ENCODE results near the gene MATN4.
"Not testable (repeated sequence)": the region's sequence is repeated elsewhere in the genome, so short reads cannot be mapped to it uniquely, and the experiment has no call there.

MATN4 gene

GRCh38 chr20:45308117-45308778 is at the start of gene MATN4:
Gene MATN4 (minus strand): TSS chr20:45308299. CDS start chr20:45305582, 2,717 bp downstream.
- DNase-seq (ENCODE audit: extremely low read depth, low read depth): no peak
- H3K4me3 ChIP-seq (replicated peaks; ENCODE audit: low read depth, low read length): no peak within 1 kb of the TSS
- no peak for TF ChIP-seq CTCF (IDR thresholded peaks at IDR 0.05; ENCODE audit: low read depth, low read length, missing control alignments)

GRCh38 chr20:45355209-45356084 is 47.3 kb upstream of the MATN4 start:
- TF ChIP-seq CTCF (IDR thresholded peaks at IDR 0.05; ENCODE audit: low read depth, low read length, missing control alignments): no peak
- DNase-seq (ENCODE audit: extremely low read depth, low read depth): no peak
- H3K4me3 ChIP-seq (replicated peaks; ENCODE audit: low read depth, low read length): no peak overlapping the region

GRCh38 chr20:45354423-45355208 is 46.5 kb upstream of the MATN4 start:
- no peak overlapping the region for H3K4me3 ChIP-seq (replicated peaks; ENCODE audit: low read depth, low read length)
- no peak for TF ChIP-seq CTCF (IDR thresholded peaks at IDR 0.05; ENCODE audit: low read depth, low read length, missing control alignments)
- DNase-seq (ENCODE audit: extremely low read depth, low read depth): no peak

GRCh38 chr20:45353746-45354145 is 45.6 kb upstream of the MATN4 start:
- no peak for DNase-seq (ENCODE audit: extremely low read depth, low read depth)
- no peak for TF ChIP-seq CTCF (IDR thresholded peaks at IDR 0.05; ENCODE audit: low read depth, low read length, missing control alignments)
- H3K4me3 ChIP-seq (replicated peaks; ENCODE audit: low read depth, low read length): no peak overlapping the region

GRCh38 chr20:45352729-45353128 is 44.6 kb upstream of the MATN4 start:
- no peak for DNase-seq (ENCODE audit: extremely low read depth, low read depth)
- TF ChIP-seq CTCF (IDR thresholded peaks at IDR 0.05; ENCODE audit: low read depth, low read length, missing control alignments): no peak
- no peak overlapping the region for H3K4me3 ChIP-seq (replicated peaks; ENCODE audit: low read depth, low read length)

- DNase-seq (ENCODE audit: extremely low read depth, low read depth); H3K4me3 ChIP-seq (replicated peaks; ENCODE audit: low read depth, low read length): not testable (repeated sequence)
Measured at GRCh38 chr20:45350795-45351194, 42.7 kb upstream of the MATN4 start.

GRCh38 chr20:45350217-45350616 is 42.1 kb upstream of the MATN4 start:
- no peak for DNase-seq (ENCODE audit: extremely low read depth, low read depth)
- no peak for TF ChIP-seq CTCF (IDR thresholded peaks at IDR 0.05; ENCODE audit: low read depth, low read length, missing control alignments)
- no peak overlapping the region for H3K4me3 ChIP-seq (replicated peaks; ENCODE audit: low read depth, low read length)
